ENCODE measurements around the gene ADSS2. TPM values are rescaled to one million over a fixed set of nuclear protein-coding genes. Genes with fewer than 3 reads are reported as not detected.
A peak's percentile ranks its signal among the peaks of the same experiment; 100 is the strongest.
"Not testable (repeated sequence)": the region's sequence is repeated elsewhere in the genome, so short reads cannot be mapped to it uniquely, and the experiment has no call there.

The ADSS2 gene
- total and polyA plus RNA-seq, 9 donors: 15.4 to 27.0 (median 20.9) TPM

DNA sequence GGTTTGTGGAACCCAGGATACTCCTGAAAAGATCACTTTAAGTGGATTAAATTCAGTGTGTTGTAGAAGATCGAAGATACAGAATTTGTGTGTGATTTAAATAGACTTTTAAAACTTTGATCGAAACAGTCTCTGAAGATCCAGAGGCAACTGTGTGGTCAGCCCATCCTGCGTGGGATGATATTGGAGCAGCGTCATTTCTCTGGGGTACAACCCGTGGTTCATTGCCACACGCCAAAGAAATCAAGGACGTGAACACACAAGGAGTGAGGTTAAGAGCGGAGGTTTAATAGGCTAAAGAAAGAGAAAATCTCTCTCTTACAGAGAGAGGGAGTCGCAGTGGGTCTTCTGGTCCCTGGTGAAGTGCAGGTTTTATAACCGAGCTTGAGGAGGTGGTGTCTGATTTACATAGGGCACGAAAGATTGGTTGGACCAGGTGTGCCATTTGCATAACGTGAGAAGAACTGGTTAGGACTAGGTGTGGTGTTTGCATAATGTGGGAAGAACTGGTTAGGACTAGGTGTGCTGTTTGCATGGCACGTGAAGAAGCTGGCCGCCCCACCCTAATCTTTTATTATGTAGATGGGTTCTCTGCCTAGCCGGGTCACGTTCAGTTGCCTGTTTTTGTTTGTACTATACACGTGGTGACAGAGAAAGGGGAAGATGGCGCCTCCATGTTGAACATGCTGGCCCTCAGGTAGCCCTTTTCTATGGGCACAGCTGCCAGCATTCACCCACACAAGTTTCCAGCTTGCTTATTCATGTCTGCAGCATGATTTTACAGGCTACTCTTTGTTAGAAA, 82.3 kb downstream of the ADSS2 start:
- 82% methylated on average over 12 of the region's 18 CpGs for WGBS (ENCODE audit: insufficient coverage)
- H3K9me3 ChIP-seq (replicated peaks; ENCODE audit: control insufficient read depth, low read depth, low read length): peaks cover 4% of the 10 kb centered on the region
- no peak for DNase-seq
- H3K4me3 ChIP-seq (ENCODE audit: low read length): no peak overlapping the region
- H3K27ac ChIP-seq (ENCODE audit: low read length): no peak overlapping the region
- H3K27me3 ChIP-seq (ENCODE audit: control insufficient read depth, insufficient read depth, low read length): no peaks in the 10 kb centered on the region
- no peaks in the 10 kb centered on the region for H3K36me3 ChIP-seq (ENCODE audit: control insufficient read depth, insufficient read depth, low read length)
- no peaks in the 10 kb centered on the region for H3K4me1 ChIP-seq (ENCODE audit: control insufficient read depth, insufficient read depth, low read length)

DNA sequence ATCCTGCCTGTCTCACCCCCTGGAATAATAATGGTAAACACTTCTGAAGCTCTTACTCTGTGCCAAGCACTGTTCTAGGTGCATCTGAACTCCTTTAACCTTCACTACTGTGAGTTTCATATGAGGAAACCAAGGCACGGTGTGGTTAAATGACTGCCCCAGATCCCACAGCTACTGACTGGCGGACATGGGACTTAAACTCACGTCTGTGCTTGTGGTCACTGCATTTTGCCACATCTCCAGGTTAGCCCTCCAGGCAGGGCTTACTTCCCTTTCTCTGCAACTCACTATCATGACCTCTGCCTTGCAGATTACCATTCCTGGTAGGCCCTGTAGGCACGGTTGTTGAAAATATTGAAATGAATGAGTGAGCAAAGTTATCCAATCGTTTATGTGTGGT, 83.4 kb downstream of the ADSS2 start:
- H3K27me3 ChIP-seq (ENCODE audit: control insufficient read depth, insufficient read depth, low read length): no peaks in the 10 kb centered on the region
- peaks cover 4% of the 10 kb centered on the region for H3K9me3 ChIP-seq (replicated peaks; ENCODE audit: control insufficient read depth, low read depth, low read length)
- H3K4me3 ChIP-seq (ENCODE audit: low read length): no peak overlapping the region
- no peaks in the 10 kb centered on the region for H3K36me3 ChIP-seq (ENCODE audit: control insufficient read depth, insufficient read depth, low read length)
- no peak for DNase-seq
- H3K4me1 ChIP-seq (ENCODE audit: control insufficient read depth, insufficient read depth, low read length): no peaks in the 10 kb centered on the region
- WGBS (ENCODE audit: insufficient coverage): 50% methylated on average over 3 of the region's 5 CpGs
- no peak overlapping the region for H3K27ac ChIP-seq (ENCODE audit: low read length)

- no peaks in the 10 kb centered on the region for H3K4me1 ChIP-seq (ENCODE audit: control insufficient read depth, insufficient read depth, low read length)
- WGBS (ENCODE audit: insufficient coverage): 93% methylated on average over 8 of the region's 18 CpGs
- peaks cover 4% of the 10 kb centered on the region for H3K9me3 ChIP-seq (replicated peaks; ENCODE audit: control insufficient read depth, low read depth, low read length)
- no peaks in the 10 kb centered on the region for H3K27me3 ChIP-seq (ENCODE audit: control insufficient read depth, insufficient read depth, low read length)
- no peak overlapping the region for H3K4me3 ChIP-seq (ENCODE audit: low read length)
- no peak overlapping the region for H3K27ac ChIP-seq (ENCODE audit: low read length)
- DNase-seq: no peak
- no peaks in the 10 kb centered on the region for H3K36me3 ChIP-seq (ENCODE audit: control insufficient read depth, insufficient read depth, low read length)
Observed at GRCh38 chr1:244367399-244368114, 84.2 kb downstream of the ADSS2 start.

GRCh38 chr1:244365809-244366208, 85.9 kb downstream of the ADSS2 start:
- H3K27ac ChIP-seq (ENCODE audit: low read length): no peak overlapping the region
- no peaks in the 10 kb centered on the region for H3K4me1 ChIP-seq (ENCODE audit: control insufficient read depth, insufficient read depth, low read length)
- no peak for DNase-seq
- whole genome bisulfite sequencing (ENCODE audit: insufficient coverage): no CpG with 5 or more reads among the region's 7 CpGs
- H3K27me3 ChIP-seq (ENCODE audit: control insufficient read depth, insufficient read depth, low read length): no peaks in the 10 kb centered on the region
- peaks cover 4% of the 10 kb centered on the region for H3K9me3 ChIP-seq (replicated peaks; ENCODE audit: control insufficient read depth, low read depth, low read length)
- H3K4me3 ChIP-seq (ENCODE audit: low read length): no peak overlapping the region
- no peaks in the 10 kb centered on the region for H3K36me3 ChIP-seq (ENCODE audit: control insufficient read depth, insufficient read depth, low read length)

DNA sequence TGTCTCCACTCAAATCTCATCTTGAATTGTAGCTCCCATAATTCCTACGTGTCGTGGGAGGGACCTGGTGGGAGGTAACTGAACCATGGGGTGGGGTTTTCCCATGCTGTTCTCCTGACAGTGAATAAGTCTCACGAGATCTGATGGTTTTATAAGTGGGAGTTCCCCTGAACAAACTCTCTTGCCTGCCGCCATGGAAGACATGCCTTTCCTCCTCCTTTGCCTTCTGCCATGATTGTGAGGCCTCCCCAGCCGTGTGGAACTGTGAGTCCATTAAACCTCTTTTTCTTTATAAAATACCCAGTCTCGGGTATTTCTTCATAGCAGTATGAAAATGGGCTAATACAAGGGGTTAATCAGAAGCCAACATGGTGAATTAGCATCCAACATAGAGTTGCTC, 86.4 kb downstream of the ADSS2 start:
- not testable (repeated sequence) for DNase-seq; H3K9me3 ChIP-seq (replicated peaks; ENCODE audit: control insufficient read depth, low read depth, low read length); H3K36me3 ChIP-seq (ENCODE audit: control insufficient read depth, insufficient read depth, low read length); H3K4me1 ChIP-seq (ENCODE audit: control insufficient read depth, insufficient read depth, low read length); H3K27ac ChIP-seq (ENCODE audit: low read length); H3K4me3 ChIP-seq (ENCODE audit: low read length); H3K27me3 ChIP-seq (ENCODE audit: control insufficient read depth, insufficient read depth, low read length)
- WGBS (ENCODE audit: insufficient coverage): no CpG with 5 or more reads among the region's 6 CpGs

GRCh38 chr1:244362476-244362875, 89.2 kb downstream of the ADSS2 start:
- Histone ChIP-seq H3K27ac (ENCODE audit: low read length) (no peak overlapping the region), H3K36me3 (ENCODE audit: control insufficient read depth, insufficient read depth, low read length) (no peaks in the 10 kb centered on the region), H3K27me3 (ENCODE audit: control insufficient read depth, insufficient read depth, low read length) (no peaks in the 10 kb centered on the region), H3K4me1 (ENCODE audit: control insufficient read depth, insufficient read depth, low read length) (no peaks in the 10 kb centered on the region), H3K4me3 (ENCODE audit: low read length) (no peak overlapping the region), H3K9me3 (replicated peaks; ENCODE audit: control insufficient read depth, low read depth, low read length) (peaks cover 4% of the 10 kb centered on the region)
- no CpG with 5 or more reads among the region's 3 CpGs for WGBS (ENCODE audit: insufficient coverage)
- DNase-seq: no peak

DNA sequence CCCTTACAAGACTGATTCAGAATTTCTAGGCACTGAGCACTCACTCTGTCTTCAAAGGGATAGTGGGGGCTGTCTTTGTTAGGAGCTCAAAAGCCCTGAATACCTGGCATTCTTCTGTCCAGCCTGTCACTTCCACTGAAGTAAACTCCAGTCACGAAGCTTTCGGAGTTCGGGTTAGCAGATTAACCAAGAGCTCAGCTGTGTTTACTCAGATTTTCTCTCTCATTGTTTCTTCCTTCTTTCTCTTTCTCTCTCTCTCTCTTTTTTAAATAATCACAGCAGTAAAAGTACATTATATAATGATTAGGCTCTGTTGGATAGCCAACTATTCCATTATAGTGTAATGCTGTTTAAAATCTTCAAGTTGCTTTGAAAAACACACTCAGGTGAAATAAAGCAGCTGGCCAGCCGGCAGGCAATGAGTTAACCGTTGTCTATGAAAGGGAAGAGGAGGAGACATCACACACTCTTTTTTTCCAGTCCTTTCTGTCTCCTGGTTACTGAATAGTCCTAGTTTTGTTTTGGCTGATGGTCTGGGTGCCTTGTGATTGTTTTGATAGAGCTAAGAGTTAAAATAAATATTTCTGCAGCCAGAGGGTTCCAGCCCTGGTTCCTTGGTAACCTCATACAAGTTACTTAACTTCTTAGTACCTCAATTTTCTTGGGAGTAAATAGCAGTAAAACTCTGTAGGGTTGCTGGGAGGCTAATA, 89.8 kb downstream of the ADSS2 start:
- DNase-seq: peak; percentile 24
- H3K9me3 ChIP-seq (replicated peaks; ENCODE audit: control insufficient read depth, low read depth, low read length): peaks cover 4% of the 10 kb centered on the region
- no peaks in the 10 kb centered on the region for H3K36me3 ChIP-seq (ENCODE audit: control insufficient read depth, insufficient read depth, low read length)
- no peak overlapping the region for H3K4me3 ChIP-seq (ENCODE audit: low read length)
- no peaks in the 10 kb centered on the region for H3K4me1 ChIP-seq (ENCODE audit: control insufficient read depth, insufficient read depth, low read length)
- no peak overlapping the region for H3K27ac ChIP-seq (ENCODE audit: low read length)
- H3K27me3 ChIP-seq (ENCODE audit: control insufficient read depth, insufficient read depth, low read length): no peaks in the 10 kb centered on the region
- 22% methylated on average over 3 of the region's 5 CpGs for WGBS (ENCODE audit: insufficient coverage)

Other genes starting within 250 kb of the ADSS2 start
- gene CATSPERE, start 9.4 kb upstream of the ADSS2 start, total RNA-seq: 1.1 TPM
- gene CATSPERE, start 9.4 kb upstream of the ADSS2 start, polyA plus RNA-seq (ENCODE audit: insufficient read depth in 1 of 8, insufficient read length in 8 of 8, low replicate concordance in 1 of 8): 1 to 10 TPM in 2 of 8 donors, under 1 TPM in 6; 0.43 to 1.2 (median 0.57) TPM
- 58.4 TPM for gene DESI2, start 201.2 kb upstream of the ADSS2 start, total RNA-seq
- 10 to 100 TPM; 38.4 to 58.8 (median 48.6) TPM for gene DESI2, start 201.2 kb upstream of the ADSS2 start, polyA plus RNA-seq (ENCODE audit: insufficient read depth in 1 of 8, insufficient read length in 8 of 8, low replicate concordance in 1 of 8)